HUES64 (cell line): Measurements from ENCODE around the gene AKR1C2.
"Not testable (repeated sequence)": the region's sequence is repeated elsewhere in the genome, so short reads cannot be mapped to it uniquely, and the experiment has no call there.

Source experiments
- H3K27ac ChIP-seq: 2 replicates; pipeline ENCODE4 v1.7.0; 2013; ENCODE audit warnings: low read depth, low read length, inconsistent platforms
- H3K27me3 ChIP-seq: 2 replicates; pipeline ENCODE4 v1.6.1; 2013; ENCODE audit warnings: mild to moderate bottlenecking, low read length; ENCODE audit not compliant: insufficient read depth
- H3K36me3 ChIP-seq: 2 replicates; pipeline ENCODE4 v1.6.1; 2013; ENCODE audit warnings: mild to moderate bottlenecking, low read length; ENCODE audit not compliant: insufficient read depth
- H3K4me1 ChIP-seq: 2 replicates; pipeline ENCODE4 v1.6.1; 2013; ENCODE audit warnings: mild to moderate bottlenecking, low read length, moderate library complexity; ENCODE audit not compliant: insufficient read depth
- H3K4me3 ChIP-seq: 2 replicates; pipeline ENCODE4 v1.5.1; 2013; ENCODE audit warnings: mild to moderate bottlenecking, low read length, moderate library complexity
- H3K9ac ChIP-seq: 2 replicates; pipeline ENCODE4 v1.6.1; 2013; ENCODE audit warnings: mild to moderate bottlenecking, low read depth, low read length
- H3K9me3 ChIP-seq: 2 replicates; pipeline ENCODE4 v1.6.1; 2013; ENCODE audit warnings: low read depth, low read length; ENCODE audit not compliant: insufficient read depth
- WGBS: fragments of 150-250, 120-280 bp; methylation state at CpG from one replicate; pipeline ENCODE4 v1.1.7; 2013; ENCODE audit warnings: missing lambda C conversion rate; 5-methylcytosine and 5-hydroxymethylcytosine counted together

Gene AKR1C2

GRCh38 chr10:4984971-4985594, 18.6 kb downstream of the AKR1C2 start:
- Histone ChIP-seq H3K27me3 (no peaks in the 10 kb centered on the region), H3K4me1 (no peaks in the 10 kb centered on the region), H3K9me3 (no peaks in the 10 kb centered on the region), H3K36me3 (no peaks in the 10 kb centered on the region), H3K27ac (no peak overlapping the region), H3K9ac (no peak overlapping the region), H3K4me3 (no peak overlapping the region)
- WGBS = 80% methylated on average over 7 of the region's 7 CpGs

- no peaks in the 10 kb centered on the region for H3K36me3 ChIP-seq
- WGBS = 94% methylated on average over 10 of the region's 10 CpGs
- no peaks in the 10 kb centered on the region for H3K4me1 ChIP-seq
- no peak overlapping the region for H3K4me3 ChIP-seq
- no peaks in the 10 kb centered on the region for H3K9me3 ChIP-seq
- no peak overlapping the region for H3K27ac ChIP-seq
- no peaks in the 10 kb centered on the region for H3K27me3 ChIP-seq
- no peak overlapping the region for H3K9ac ChIP-seq
These were observed 19.4 kb downstream of the AKR1C2 start for GRCh38 chr10:4984223-4984622.

- Histone ChIP-seq H3K4me3 (no peak overlapping the region), H3K36me3 (no peaks in the 10 kb centered on the region), H3K4me1 (no peaks in the 10 kb centered on the region), H3K27ac (no peak overlapping the region), H3K9ac (no peak overlapping the region), H3K27me3 (no peaks in the 10 kb centered on the region), H3K9me3 (no peaks in the 10 kb centered on the region)
- WGBS = 96% methylated on average over 5 of the region's 5 CpGs
These were observed 19.9 kb downstream of the AKR1C2 start for GRCh38 chr10:4983615-4984216.

- no peaks in the 10 kb centered on the region for H3K27me3 ChIP-seq
- no peak overlapping the region for H3K9ac ChIP-seq
- H3K27ac ChIP-seq = no peak overlapping the region
- no peaks in the 10 kb centered on the region for H3K4me1 ChIP-seq
- no peaks in the 10 kb centered on the region for H3K36me3 ChIP-seq
- WGBS = 93% methylated on average over 9 of the region's 9 CpGs
- H3K4me3 ChIP-seq = no peak overlapping the region
- no peaks in the 10 kb centered on the region for H3K9me3 ChIP-seq
These were observed 20.9 kb downstream of the AKR1C2 start for GRCh38 chr10:4982764-4983226.

- 57% methylated on average over 14 of the region's 14 CpGs for WGBS
- Histone ChIP-seq H3K9me3 (no peaks in the 10 kb centered on the region), H3K27ac (no peak overlapping the region)
These were observed 21.8 kb downstream of the AKR1C2 start for GRCh38 chr10:4981722-4982471.

GRCh38 chr10:4980793-4981192, 22.9 kb downstream of the AKR1C2 start:
- no peaks in the 10 kb centered on the region for H3K4me1 ChIP-seq
- 80% methylated on average over 1 of the region's 2 CpGs for WGBS
- H3K27ac ChIP-seq = no peak overlapping the region
- no peaks in the 10 kb centered on the region for H3K9me3 ChIP-seq
- no peaks in the 10 kb centered on the region for H3K36me3 ChIP-seq
- H3K4me3 ChIP-seq = no peak overlapping the region
- no peaks in the 10 kb centered on the region for H3K27me3 ChIP-seq
- no peak overlapping the region for H3K9ac ChIP-seq

More at GRCh38 chr10:4981722-4982471, 21.8 kb downstream of the AKR1C2 start:
- no peak overlapping the region for H3K4me3 ChIP-seq
- no peaks in the 10 kb centered on the region for H3K36me3 ChIP-seq
- H3K27me3 ChIP-seq = no peaks in the 10 kb centered on the region
- H3K9ac ChIP-seq = no peak overlapping the region
- no peaks in the 10 kb centered on the region for H3K4me1 ChIP-seq

- Histone ChIP-seq H3K9ac (no peak overlapping the region), H3K9me3 (no peaks in the 10 kb centered on the region)
- WGBS = 91% methylated on average over 4 of the region's 4 CpGs
These were observed 24.8 kb downstream of the AKR1C2 start for GRCh38 chr10:4978870-4979269.

GRCh38 chr10:4977025-4977424, 26.6 kb downstream of the AKR1C2 start:
- Histone ChIP-seq H3K9me3 (no peaks in the 10 kb centered on the region), H3K4me3 (no peak overlapping the region), H3K4me1 (no peaks in the 10 kb centered on the region), H3K27ac (no peak overlapping the region), H3K27me3 (no peaks in the 10 kb centered on the region), H3K9ac (no peak overlapping the region), H3K36me3 (no peaks in the 10 kb centered on the region)

More at GRCh38 chr10:4978870-4979269, 24.8 kb downstream of the AKR1C2 start:
- Histone ChIP-seq H3K27ac (no peak overlapping the region), H3K4me3 (no peak overlapping the region), H3K27me3 (no peaks in the 10 kb centered on the region), H3K4me1 (no peaks in the 10 kb centered on the region), H3K36me3 (no peaks in the 10 kb centered on the region)

- not testable (repeated sequence) for H3K4me3 ChIP-seq, H3K36me3 ChIP-seq, H3K9ac ChIP-seq, H3K27me3 ChIP-seq, H3K4me1 ChIP-seq, H3K9me3 ChIP-seq, H3K27ac ChIP-seq
These were observed 29.3 kb downstream of the AKR1C2 start for GRCh38 chr10:4974400-4974799.

GRCh38 chr10:4973294-4973693, 30.4 kb downstream of the AKR1C2 start:
- H3K9me3 ChIP-seq = not testable (repeated sequence)
- 90% methylated on average over 1 of the region's 1 CpG for WGBS

GRCh38 chr10:4972369-4973142, 31.1 kb downstream of the AKR1C2 start:
- not testable (repeated sequence) for H3K27me3 ChIP-seq, H3K4me3 ChIP-seq, H3K36me3 ChIP-seq, H3K4me1 ChIP-seq, H3K9me3 ChIP-seq, H3K27ac ChIP-seq, H3K9ac ChIP-seq
- WGBS = 98% methylated on average over 12 of the region's 18 CpGs

More at GRCh38 chr10:4973294-4973693, 30.4 kb downstream of the AKR1C2 start:
- H3K9ac ChIP-seq, H3K27ac ChIP-seq, H3K27me3 ChIP-seq, H3K36me3 ChIP-seq, H3K4me1 ChIP-seq, H3K4me3 ChIP-seq: not testable (repeated sequence)
